Activated CD8-positive, alpha-beta memory T cell treated with anti-CD3 and anti-CD28 coated beads, Interleukin-2, amount 50 U/mL, for 1 hour (primary cell): ENCODE measurements around the gene ARL15.
"Not testable (repeated sequence)": the region's sequence is repeated elsewhere in the genome, so short reads cannot be mapped to it uniquely, and the experiment has no call there.

ENCODE experiments used
- DNase-seq: peaks from one replicate; pipeline ENCODE4 v3.0.0-alpha.2; 2020; ENCODE audit errors: extremely low read depth

Gene ARL15

DNA sequence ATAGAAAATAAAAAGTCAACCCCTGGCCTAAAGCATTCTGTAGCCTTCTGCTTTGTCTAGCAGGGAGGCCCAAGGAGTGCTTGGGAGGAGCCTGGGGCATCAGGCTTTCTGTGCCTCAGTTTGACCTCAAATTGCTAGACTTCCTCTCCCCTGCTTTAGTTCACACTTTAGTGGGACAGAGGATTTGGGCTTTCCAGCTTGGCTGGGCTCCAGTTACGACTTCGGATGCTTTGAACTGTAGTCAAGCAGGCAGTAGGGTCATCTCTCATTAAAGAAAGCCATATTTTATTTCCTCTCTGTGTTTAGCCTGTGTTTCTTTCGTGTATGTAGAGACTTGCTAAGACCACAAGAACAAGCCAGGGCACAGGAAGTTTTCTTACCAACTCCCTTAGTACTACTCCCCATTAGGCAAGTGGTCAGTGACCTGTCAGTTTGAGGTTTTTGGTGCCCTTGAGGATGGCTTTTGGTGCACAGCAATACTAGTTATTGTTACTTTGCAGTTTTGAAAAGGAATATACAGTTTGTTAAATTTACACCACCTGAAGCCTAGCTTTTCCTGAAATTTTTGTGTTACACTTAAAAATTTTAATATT is 415.2 kb downstream of the ARL15 start:
- no peak for DNase-seq

DNA sequence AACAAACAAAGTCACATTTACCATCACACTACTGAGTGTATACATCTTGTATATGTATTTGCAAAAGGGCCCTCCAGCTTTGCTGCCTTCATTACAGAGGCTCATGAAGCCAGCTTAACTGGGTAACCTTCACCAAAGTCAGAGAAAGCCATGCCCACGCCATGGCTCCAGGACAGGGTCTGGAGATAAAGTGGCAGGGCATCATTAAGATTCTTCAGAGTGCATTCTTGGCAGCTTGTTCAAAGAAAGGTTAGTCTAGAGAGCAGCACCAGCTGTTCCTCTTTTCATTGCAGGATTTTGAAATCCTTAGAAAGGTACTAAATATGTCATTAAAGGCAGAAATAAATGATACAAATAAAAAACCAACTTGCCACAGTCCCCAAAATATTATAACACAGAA is 416.7 kb downstream of the ARL15 start:
- DNase-seq: no peak

DNA sequence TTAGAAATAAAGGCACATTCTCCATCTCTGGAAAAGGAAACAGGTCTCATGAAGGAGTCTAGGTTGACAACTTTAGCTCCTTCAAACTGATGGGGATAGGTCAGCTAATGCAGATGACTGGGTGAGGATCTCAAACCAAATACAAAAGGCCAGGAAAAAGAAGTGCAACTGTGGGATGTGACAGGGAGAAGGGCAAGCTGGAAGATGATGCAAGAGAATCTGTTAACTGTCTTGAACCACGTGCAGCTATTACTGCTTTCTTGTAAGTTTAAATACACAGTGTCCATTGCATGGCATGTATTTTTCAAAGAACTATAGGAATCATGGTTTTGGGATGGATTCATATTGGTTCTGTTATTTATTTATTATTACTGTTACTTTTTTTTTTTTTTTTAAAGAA is 418.1 kb downstream of the ARL15 start:
- no peak for DNase-seq

DNA sequence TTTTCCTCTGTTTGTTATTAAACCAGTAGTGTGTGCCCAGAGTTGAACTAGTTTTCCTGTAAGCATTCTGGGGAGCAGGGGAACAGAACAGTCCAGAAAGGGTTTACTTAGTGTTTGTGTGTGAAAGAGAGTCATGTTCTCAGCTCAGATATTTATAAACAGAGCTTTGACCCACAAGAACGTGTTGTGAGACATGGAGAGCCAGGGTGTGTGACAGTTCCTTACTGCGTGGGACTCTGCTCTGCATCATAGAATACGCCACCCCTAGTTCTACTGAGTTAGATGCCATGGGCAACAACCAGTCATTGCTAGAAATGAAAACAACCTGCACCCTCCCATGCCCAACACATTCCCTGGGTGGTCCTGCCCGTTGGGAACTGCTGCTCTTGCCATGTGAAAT is 419.2 kb downstream of the ARL15 start:
- DNase-seq: no peak

DNA sequence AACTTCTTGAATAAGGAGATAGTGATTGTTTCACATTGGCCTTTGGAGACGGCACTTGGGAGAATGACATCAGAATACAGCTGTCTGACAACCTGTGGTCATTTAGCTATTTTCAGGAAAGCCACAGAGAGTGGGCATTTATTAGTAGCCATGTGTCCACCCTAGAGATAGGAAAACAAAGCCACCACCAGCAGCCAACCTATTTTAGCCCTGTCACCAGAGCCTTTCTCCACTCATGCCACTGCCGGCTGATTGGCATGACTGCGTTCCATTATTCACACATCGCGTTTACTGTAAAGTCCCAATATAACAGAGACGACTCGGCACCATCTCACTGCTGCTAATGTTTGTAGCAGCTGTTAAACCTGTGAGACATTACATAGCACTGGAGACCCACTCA is 419.9 kb downstream of the ARL15 start:
- DNase-seq: no peak

DNA sequence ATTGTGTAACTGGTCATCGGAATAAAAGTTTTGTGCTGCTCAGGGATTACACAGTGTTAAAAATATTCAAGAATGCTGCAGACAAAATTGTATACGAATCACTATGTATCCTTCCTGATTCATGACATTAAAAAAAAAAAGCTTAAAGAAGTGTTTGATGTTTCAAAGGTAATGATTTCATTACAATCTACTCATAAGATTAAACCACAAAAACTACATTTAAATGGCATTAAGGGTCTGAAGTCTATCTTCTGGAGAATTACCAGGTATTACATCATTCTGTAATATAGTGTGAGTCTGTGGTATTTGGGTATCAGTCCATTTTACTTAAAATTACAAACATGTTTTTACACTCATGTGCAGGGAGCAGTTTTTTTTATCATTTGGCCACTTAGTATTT is 425.5 kb downstream of the ARL15 start:
- DNase-seq: no peak

DNA sequence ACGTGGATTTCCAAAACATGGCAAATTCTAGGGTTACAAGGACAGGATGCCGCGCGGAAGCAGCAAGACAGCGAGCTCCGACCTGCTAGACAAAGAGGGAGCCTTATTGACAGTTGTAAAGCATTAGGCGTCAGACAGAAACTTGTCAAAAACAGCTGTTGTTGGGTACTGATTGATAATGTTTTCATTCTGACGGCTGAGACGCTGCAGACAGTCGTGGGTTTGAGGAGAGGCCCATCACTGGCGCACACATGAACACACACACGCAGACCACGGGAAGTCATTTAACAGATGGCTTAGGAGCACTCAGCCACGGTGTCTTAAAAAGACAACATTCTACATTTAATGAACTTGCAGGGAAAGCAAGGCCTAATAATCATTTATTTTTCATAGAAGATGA is 426.0 kb downstream of the ARL15 start:
- no peak for DNase-seq

DNA sequence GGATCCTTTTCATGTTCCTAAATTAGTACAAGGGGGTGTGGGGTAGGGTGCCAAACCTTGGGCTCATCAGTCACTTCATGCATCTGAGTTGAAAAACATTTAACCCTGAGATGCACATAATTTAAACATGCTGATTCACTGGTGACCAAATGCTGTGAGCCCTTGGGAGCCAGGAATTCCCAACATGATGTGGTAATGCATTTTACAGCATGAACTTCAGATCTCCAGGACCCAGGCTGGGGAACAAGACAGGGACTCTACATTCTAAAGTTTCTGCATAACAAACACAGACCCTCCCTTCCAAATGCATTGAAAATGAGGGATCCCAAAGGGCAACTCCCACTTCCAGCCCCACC is 427.7 kb downstream of the ARL15 start:
- DNase-seq: no peak

DNA sequence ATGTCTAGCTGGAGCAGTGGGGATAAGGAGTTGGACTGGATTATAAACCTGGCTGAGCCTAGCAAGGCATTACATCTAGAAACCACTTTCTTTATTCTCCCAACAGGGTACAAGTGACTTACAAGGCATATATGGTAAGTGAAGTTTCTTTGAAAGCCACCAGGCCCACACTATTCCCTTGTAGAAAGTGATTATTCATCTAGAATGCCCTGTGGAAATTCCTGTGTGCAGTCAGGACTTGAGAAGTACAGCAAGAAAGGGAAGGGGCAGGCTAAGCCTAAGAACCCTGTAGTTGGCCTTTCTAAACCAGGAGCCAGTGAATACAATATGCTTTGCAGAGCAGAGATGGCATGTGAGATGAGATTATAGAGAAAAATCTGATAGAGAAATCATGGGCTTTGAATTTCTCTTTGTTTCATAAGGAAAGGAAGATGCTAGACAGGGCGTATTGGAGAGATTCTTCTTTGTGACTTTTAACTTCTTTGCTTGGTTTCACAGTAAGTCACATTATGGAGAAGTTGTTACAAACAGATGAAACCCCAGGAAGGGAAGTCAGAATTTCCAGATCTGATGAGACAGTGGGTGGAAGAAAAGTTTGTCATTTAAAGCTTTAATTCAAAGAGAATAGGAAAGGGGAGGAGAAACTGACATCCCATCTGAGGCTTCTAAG is 428.2 kb downstream of the ARL15 start:
- DNase-seq: no peak

DNA sequence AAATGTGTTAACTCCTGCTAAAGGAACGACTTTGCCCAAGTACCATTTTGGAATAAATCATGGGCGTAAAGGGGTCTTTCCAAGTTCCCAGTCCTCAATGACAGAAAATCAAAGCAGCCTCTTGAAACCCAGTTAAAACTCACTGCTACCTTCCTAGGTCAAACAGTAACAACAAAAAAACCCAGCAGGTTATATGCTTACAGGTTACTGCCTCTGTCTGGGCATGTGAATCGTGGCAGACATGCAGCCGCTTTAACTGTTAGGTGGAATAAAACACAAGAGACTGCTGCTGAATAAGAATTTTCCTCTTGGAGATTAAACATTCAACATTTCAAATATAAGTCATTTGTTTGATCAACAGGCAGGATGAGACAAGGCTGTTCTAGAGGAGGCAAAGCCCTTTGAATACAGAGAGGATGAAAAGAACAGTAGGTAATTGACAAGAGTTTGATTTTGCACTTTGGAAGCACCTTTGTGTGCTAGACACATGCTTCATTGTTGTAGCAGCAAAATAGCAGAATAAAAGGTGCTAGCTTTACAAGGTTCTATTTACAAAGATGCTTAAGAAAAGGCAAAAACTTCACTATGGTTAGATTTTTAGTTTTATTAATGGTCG is 430.6 kb downstream of the ARL15 start:
- no peak for DNase-seq

DNA sequence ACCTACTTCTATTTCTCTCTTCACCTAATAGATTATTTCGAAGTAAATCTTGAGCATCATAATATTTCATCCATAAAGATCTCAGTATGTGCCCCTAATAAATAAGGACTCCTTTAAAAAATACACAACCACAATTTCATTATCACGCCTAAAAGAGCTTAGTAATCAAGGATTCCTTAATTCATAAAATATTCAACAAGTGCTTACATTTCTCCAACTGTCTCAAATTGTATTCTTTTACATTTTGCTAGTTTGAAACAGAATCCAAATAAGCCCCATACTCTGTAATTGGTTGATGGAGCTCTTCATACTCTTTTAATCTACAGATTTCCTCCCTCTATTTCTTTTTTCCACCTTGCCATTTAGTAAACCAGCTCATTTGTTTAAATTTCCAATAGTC is 432.4 kb downstream of the ARL15 start:
- DNase-seq: no peak

DNA sequence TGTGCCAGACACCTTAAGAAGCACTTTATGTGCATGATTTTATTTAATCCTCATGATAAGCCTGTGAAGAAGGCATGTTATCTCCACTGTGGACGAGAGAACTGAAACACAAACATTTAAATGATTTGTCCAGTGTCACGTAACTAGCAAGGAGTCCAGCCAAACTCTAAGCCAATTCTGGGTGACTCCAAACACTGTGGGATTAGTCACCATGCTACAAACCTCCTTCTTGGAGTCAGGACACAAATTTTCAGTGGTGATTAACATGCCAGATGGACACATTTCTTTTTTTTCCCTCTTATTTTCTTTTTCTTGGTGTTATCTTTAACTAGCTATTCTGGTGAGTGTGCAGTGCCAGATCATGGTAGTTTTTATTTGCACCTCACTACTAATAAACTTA is 433.1 kb downstream of the ARL15 start:
- DNase-seq: no peak

DNA sequence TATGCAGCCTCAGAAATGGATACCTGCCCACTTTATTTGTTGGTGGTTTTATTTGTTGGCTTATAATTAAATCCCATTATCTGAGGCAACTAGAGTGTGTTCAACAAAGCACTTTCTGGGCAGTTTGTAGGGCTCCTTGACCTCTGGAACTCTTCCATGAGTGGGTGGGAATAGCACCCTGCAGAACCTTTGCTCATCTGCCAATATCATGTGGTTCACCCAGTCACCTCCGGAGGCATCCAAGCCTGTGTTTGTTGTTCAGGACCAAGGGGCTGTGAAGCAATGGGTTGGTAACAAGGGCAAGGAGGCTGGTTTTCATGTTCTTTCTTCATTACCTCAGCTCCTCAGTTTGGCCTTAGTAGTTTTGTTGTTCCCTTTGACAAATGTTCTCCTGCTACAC is 436.0 kb downstream of the ARL15 start:
- DNase-seq: no peak

DNA sequence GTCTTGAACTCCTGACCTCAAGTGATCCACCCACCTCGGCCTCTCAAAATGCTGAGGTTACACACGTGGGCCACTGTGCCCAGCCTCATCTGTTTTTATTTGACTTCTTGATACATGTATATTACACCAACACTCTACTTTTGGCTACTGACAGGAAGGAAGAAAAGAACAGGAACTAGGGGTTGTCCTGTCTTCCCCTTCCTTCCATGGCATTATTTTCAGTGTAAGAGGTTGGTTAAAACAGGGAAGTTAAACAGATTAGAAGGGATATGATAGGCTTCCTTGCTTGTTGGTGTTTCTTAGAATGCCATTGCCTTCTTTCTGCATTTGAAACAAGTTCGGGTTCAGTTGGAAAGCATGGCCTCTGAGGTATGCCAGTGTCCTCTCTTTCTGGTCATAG is 437.1 kb downstream of the ARL15 start:
- no peak for DNase-seq

DNA sequence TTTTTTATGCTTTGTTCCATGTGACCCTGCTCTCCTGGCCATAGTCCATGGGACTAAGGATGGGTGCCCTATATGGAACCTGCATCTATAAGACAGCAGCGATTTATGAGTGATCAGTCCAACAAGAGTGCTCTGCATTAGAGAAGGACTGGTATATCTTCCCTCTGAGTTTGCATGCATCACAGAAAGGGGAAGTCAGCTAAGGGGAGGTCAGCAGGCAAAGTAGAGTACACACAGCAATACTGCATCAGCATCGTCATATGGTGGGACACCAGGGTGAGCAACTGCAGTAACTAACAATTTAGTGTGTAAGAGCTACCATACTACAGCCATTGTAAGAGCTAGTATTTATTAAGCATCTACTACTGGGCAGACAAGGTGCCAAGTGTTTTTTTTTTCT is 438.6 kb downstream of the ARL15 start:
- no peak for DNase-seq

DNA sequence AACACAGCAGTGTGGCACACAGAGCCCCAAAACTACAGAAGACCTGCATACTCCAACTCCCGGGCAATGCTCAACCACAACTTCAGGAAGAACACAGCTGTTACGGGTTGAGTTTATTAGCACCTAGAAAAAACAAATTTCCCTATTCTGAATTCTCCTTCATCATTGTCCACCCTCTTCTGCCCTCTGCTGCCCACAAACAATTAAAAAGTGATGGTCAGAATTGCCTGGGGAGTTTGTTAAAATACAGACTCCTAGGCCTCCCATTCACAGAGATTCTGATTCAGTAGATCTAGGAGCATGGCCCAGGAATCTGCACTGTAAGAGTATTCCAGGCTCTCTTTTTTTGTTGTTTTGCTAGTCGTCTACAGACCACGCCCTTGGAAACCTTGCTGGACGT is 439.3 kb downstream of the ARL15 start:
- DNase-seq: no peak

DNA sequence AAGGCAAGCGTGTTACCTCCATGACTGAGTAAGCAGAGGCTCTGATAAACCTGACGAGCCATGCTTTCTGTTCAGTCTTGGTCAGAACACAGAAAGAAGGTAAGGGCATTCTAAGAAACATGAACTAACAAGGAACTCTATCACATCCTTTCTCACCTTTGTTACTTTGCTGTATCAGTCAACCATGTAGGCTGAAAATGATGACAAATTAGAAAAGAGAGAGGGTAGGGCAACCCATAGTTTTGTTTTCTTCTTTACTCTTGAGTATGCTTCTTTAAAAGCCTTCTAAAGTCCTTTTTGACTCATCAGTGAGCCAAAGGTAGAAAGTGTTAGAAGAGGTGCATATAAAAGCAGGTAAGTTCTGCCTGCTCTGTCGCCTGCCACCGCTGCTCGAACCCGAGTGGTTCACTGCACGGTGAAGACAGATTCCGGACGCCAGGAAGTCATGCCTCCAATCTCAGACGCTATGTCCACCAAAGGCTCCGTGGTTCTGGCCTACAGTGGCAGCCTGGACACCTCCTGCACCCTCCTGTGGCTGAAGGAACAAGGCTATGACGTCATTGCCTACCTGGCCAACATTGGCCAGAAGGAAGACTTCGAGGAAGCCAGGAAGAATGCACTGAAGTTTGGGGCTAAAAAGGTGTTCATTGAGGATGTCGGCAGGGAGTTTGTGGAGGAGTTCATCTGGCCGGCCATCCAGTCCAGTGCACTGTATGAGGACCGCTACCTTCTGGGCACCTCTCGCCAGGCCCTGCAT is 451.5 kb downstream of the ARL15 start:
- DNase-seq: no peak

DNA sequence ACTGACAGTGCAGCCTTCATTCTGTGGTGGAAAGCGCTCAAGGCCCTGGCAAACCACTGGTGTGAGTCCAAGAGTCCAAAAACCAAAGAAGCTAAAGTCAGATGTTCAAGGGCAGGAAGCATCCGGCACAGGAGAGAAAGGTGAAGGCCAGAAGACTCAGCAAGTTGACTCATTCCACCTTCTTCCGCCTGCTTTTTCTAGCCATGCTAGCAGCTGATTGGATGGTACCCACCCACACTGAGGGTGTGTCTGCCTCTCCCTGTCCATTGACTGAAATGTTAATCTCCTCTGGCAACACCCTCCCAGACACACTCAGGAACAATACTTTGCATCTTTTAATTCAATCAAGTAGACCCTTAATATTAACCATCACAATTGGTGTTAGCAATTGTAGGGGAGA is 453.9 kb downstream of the ARL15 start:
- DNase-seq: no peak

DNA sequence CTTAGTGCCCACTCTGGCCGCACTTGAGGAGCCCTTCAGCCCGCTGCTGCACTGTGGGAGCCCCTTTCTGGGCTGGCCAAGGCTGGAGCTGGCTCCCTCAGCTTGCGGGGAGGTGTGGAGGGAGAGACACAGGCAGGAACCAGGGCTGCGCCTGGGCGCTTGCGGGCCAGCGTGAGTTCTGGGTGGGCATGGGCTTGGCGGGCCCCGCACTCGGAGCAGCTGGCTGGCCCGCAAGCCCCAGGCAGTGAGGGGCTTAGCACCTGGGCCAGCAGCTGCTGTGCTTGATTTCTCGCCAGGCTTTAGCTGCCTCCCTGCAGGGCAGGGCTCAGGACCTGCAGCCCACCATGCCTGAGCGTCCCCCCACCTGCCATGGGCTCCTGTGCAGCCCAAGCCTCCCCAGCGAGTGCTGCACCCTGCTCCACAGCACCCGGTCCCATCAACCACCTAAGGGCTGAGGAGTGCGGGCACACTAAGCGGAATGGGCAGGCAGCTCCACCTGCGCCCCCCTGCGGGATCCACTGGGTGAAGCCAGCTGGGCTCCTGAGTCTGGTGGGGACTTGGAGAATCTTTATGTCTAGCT is 473.4 kb downstream of the ARL15 start:
- DNase-seq: not testable (repeated sequence)

DNA sequence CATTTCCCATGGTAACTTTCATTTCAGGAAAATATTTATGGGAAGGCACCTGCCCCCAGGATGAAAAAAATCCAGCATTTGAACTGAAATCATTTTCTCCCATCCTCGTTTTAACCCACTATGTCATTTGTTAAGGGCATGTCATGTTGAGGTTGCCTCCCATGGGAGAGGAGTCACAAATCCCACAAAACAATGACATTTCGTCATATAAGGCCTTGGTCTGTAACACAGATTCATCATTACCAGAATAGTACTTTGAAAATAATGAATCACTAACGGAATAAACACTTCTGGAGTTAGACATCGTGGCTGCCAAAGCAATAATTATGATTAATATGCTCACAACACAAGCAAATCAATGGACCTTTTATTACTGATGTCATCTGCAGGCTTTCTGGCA is 475.9 kb downstream of the ARL15 start:
- DNase-seq: no peak
